B cell (primary cell): Measurements from ENCODE around the gene CDC42.

Experiments used
- CTCF ChIP-seq: fragments of 200-600 bp; IDR thresholded peaks from one replicate; pipeline ENCODE4 v1.8.0; 2022; ENCODE audit warnings: antibody characterized with exemption, mild to moderate bottlenecking
- EZH2 ChIP-seq: IDR thresholded peaks from 2 replicates; pipeline ENCODE4 v1.6.1; 2012; ENCODE audit warnings: borderline replicate concordance, low read depth, mild to moderate bottlenecking, moderate library complexity, low read length; ENCODE audit not compliant: insufficient read depth, poor library complexity, severe bottlenecking

- TF ChIP-seq CTCF (no peak), EZH2 (no peak)
Observed at GRCh38 chr1:22115286-22115685, 62.8 kb downstream of the CDC42 start.
